Psoas muscle (tissue), 8 donors: Measurements from ENCODE around the gene UQCRFS1. TPM values are rescaled to one million over a fixed set of nuclear protein-coding genes. Genes with fewer than 3 reads are reported as not detected.
"Not testable (repeated sequence)": the region's sequence is repeated elsewhere in the genome, so short reads cannot be mapped to it uniquely, and the experiment has no call there.

Source experiments
- ATAC-seq, 4 donors: fragments of 200-7000 bp; cut with Tn5 transposase; one replicate each; pipeline ENCODE4 v1.9.1; 2020; ENCODE audit warnings: moderate library complexity in 3 of 4, mild to moderate bottlenecking in 2 of 4
- DNase-seq, 2 donors: peaks; one replicate each; pipeline ENCODE4 v3.0.0-alpha.2; 2020
- H3K27ac ChIP-seq: fragments of 200-600 bp; one replicate; pipeline ENCODE4 v1.8.0; 2022
- H3K27me3 ChIP-seq, 3 donors: fragments of 200-600 bp in 1 of 3; one replicate each; pipeline versions ENCODE4 v1.6.1 to v1.8.0; 2013 to 2022; ENCODE audit warnings: low read length in 2 of 3, mild to moderate bottlenecking in 2 of 3, moderate library complexity in 1 of 3; ENCODE audit not compliant: insufficient read depth in 3 of 3
- H3K36me3 ChIP-seq, 2 donors: fragments of 200-600 bp in 1 of 2; one replicate each; pipeline versions ENCODE4 v1.6.1 to v1.8.0; 2013 to 2022; ENCODE audit warnings: low read depth in 1 of 2, mild to moderate bottlenecking in 1 of 2, moderate library complexity in 1 of 2; ENCODE audit not compliant: insufficient read depth in 1 of 2
- H3K4me1 ChIP-seq: fragments of 200-600 bp; one replicate; pipeline ENCODE4 v1.8.0; 2022
- H3K4me3 ChIP-seq: fragments of 200-600 bp; one replicate; pipeline ENCODE4 v1.8.0; 2022; ENCODE audit warnings: mild to moderate bottlenecking
- H3K9me3 ChIP-seq: fragments of 200-600 bp; one replicate; pipeline ENCODE4 v1.8.0; 2022
- WGBS, 3 donors: extraction: QIAGEN DNeasy Blood & Tissue Kit; methylation state at CpG; one replicate each; pipeline versions ENCODE4 v1.1.6 to v1.1.7; 2013; 5-methylcytosine and 5-hydroxymethylcytosine counted together
- intact Hi-C, 2 donors: fragments of 100-400 bp; cut with DNase I; formaldehyde crosslinking; loops; one replicate each; pipeline versions ENCODE4 v1.11.0 to v1.14.2; 2022
- polyA plus RNA-seq, 3 donors: library from polyadenylated mRNA; stranded (reverse); fragments of 200-250 nt; gene quantifications; one replicate each; pipeline ENCODE4 v1.2.3, GENCODE V29; 2013
- total RNA-seq, 4 donors: library from RNA; stranded (reverse); fragmentation: NEBNext Ultra II Directional in 2 of 4; extraction: Animal tissue kit (Norgen Biotek cat#: 25700) in 2 of 4; gene quantifications; one replicate each; pipeline versions ENCODE4 v1.2.1 to v1.2.4, GENCODE V29; 2021 to 2023
- TF ChIP-seq, protein P1 (sequence below): fragments of 200-600 bp; IDR thresholded peaks from one replicate; pipeline ENCODE4 v1.8.0; 2022; ENCODE audit warnings: antibody characterized with exemption
- donor health status: healthy with polysubstance abuse.
- donor health status: DM: no; HTN: no; CAD: no; lungs with moderate emphysema.
- donor health status: Bipolar disorder and iron deficiency.
- donor health status: healthy.
- donor health status: DM: yes; HTN: yes; CAD: no.
- donor health status: DM: no; HTN: no; CAD: no.
- donor health status: DM: no; HTN: no; CAD: no.
- donor health status: DM: yes; HTN: yes; CAD: no.

The UQCRFS1 gene
- total and polyA plus RNA-seq, 7 donors = 102 to 208 (median 108) TPM

GRCh38 chr19:29212356-29212647, 649 bp downstream of the UQCRFS1 start:
- no peak for DNase-seq
- WGBS, 3 donors = 0 to 1% (median 0%) methylated on average over 7 of the region's 7 CpGs
- Histone ChIP-seq H3K4me3 (peak overlapping the region; percentile 76), H3K9me3 (no peaks in the 10 kb centered on the region), H3K36me3 (peaks cover 0 to 6% of the 10 kb centered on the region in 2 donors), H3K27ac (peak overlapping the region; percentile 91), H3K4me1 (peaks cover 25% of the 10 kb centered on the region), H3K27me3 (no peaks in the 10 kb centered on the region)
- intact Hi-C loops = loop anchor here in 1 of 2 donors (5.0 kb wide), 1 partner anchor 45 kb away; no protein-coding TSS in a partner anchor
- ATAC-seq = no peak
- TF ChIP-seq, protein P1, sequence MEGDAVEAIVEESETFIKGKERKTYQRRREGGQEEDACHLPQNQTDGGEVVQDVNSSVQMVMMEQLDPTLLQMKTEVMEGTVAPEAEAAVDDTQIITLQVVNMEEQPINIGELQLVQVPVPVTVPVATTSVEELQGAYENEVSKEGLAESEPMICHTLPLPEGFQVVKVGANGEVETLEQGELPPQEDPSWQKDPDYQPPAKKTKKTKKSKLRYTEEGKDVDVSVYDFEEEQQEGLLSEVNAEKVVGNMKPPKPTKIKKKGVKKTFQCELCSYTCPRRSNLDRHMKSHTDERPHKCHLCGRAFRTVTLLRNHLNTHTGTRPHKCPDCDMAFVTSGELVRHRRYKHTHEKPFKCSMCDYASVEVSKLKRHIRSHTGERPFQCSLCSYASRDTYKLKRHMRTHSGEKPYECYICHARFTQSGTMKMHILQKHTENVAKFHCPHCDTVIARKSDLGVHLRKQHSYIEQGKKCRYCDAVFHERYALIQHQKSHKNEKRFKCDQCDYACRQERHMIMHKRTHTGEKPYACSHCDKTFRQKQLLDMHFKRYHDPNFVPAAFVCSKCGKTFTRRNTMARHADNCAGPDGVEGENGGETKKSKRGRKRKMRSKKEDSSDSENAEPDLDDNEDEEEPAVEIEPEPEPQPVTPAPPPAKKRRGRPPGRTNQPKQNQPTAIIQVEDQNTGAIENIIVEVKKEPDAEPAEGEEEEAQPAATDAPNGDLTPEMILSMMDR = no peak

DNA sequence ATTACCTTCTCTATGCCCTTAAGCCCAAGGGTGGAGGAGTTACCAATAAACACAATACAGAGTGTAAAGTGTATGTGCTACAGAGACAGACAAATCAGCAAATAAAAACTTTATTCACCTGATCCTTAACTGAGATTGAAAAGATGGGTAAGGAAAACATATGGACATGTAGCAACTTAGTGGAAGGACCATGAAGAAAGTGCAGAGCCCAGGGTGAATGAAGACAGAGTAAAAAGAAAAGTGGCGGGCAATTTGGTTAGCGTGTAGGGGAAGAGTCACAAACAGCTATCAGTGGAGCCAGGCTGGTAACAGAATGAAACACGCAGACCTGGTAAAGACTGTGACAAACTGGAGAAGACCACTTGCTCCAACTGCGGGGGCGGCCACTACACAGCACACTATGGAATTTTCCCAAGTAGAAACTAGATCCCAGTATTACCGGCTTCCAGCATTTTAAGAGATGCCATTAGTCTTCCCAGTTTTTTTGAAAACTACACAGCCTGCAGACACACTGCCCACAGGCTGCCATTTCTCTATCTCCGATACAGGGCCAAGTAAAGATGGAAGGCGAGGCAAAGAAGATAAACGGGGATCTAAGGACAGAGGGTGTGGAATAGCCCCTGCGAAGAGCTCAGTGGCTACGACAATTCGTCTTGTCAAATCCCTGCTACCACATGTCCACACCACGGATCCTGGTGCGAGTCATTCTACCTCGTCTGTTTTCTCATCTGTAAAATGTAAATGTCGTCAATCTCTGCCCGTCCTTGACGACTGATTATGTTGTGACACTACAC, 1.2 kb downstream of the UQCRFS1 start:
- TF ChIP-seq, protein P1 = no peak
- 19 to 25% (median 20%) methylated on average over 18 of the region's 18 CpGs for WGBS, 3 donors
- peak overlapping the region; percentile 91 for H3K27ac ChIP-seq
- H3K9me3 ChIP-seq = no peaks in the 10 kb centered on the region
- no peaks in the 10 kb centered on the region for H3K27me3 ChIP-seq
- H3K4me3 ChIP-seq = peak overlapping the region; percentile 76
- peaks cover 29% of the 10 kb centered on the region for H3K4me1 ChIP-seq
- DNase-seq (no peak), ATAC-seq (peak; percentile 9 to 26 (median 20))
- intact Hi-C loops = loop anchor here in 1 of 2 donors (5.0 kb wide), 1 partner anchor 46 kb away; no protein-coding TSS in a partner anchor
- H3K36me3 ChIP-seq = peaks cover 2 to 11% of the 10 kb centered on the region in 2 donors

- H3K9me3 ChIP-seq, ATAC-seq, H3K27ac ChIP-seq, H3K27me3 ChIP-seq, DNase-seq: not testable (repeated sequence)
- Histone ChIP-seq H3K4me3 (peak overlapping the region; percentile 76), H3K4me1 (peaks cover 32% of the 10 kb centered on the region), H3K36me3 (peaks cover 7 to 18% of the 10 kb centered on the region in 2 donors)
- intact Hi-C loops = loop anchor here in 1 of 2 donors (5.0 kb wide), 1 partner anchor 46 kb away; no protein-coding TSS in a partner anchor
- 96 to 100% (median 98%) methylated on average over 2 of the region's 3 CpGs for WGBS, 3 donors
Measured at GRCh38 chr19:29211041-29211440, 1.9 kb downstream of the UQCRFS1 start.

DNA sequence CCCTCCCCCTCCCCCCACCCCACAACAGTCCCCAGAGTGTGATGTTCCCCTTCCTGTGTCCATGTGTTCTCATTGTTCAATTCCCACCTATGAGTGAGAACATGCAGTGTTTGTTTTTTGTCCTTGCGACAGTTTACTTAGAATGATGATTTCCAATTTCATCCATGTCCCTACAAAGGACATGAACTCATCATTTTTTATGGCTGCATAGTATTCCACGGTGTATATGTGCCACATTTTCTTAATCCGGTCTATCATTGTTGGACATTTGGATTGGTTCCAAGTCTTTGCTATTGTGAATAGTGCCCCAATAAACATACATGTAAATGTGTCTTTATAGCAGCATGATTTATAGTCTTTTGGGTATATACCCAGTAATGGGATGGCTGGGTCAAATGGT, 2.4 kb downstream of the UQCRFS1 start:
- H3K9me3 ChIP-seq, DNase-seq, H3K27me3 ChIP-seq, ATAC-seq, H3K4me3 ChIP-seq, H3K27ac ChIP-seq: not testable (repeated sequence)
- 81 to 96% (median 88%) methylated on average over 3 of the region's 3 CpGs for WGBS, 3 donors
- intact Hi-C loops = loop anchor here in 1 of 2 donors (5.0 kb wide), 1 partner anchor 47 kb away; no protein-coding TSS in a partner anchor
- peaks cover 7 to 19% of the 10 kb centered on the region in 2 donors for H3K36me3 ChIP-seq
- H3K4me1 ChIP-seq = peaks cover 32% of the 10 kb centered on the region

DNA sequence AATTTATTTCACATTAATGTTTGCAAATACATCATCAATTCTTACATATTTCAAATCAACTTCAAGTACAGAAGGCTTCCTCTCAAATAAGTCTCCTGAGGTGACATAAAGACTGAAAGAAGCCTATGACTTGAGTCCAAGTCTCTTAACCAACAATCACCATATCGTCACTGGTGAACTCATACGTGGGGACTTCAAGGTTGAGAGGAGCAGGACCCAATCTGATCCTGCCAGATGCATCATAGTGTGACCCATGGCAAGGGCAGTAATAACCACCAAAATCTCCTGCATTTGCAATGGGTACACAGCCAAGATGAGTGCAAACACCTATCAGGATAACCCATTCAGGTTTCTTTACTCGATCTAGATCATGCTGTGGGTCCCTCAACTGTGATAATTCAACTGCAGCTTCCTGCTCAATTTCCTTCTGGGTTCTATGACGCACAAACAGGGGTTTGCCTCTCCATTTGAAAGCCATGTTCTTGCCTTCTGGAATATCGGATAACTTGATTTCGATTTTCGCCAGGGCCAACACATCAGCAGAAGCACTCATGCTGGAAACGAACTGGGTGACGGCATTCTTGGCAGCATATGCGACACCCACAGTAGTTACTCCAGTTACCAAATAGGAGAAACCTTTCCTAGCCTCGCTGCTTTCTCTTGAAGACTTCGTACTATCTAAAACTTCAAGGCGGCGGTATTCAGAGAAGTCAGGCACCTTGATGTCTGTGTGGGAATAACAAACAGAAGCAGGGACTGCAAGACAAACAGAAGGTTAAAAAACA, 5.4 kb downstream of the UQCRFS1 start:
- H3K27me3 ChIP-seq, intact Hi-C loops, DNase-seq, H3K9me3 ChIP-seq: not testable (repeated sequence)
- Histone ChIP-seq H3K4me1 (peaks cover 44% of the 10 kb centered on the region), H3K36me3 (peaks cover 7 to 19% of the 10 kb centered on the region in 2 donors), H3K27ac (peak overlapping the region; percentile 78), H3K4me3 (peak overlapping the region; percentile 36)
- 39 to 61% (median 52%) methylated on average over 11 to 14 of the region's 14 CpGs for WGBS, 3 donors
- ATAC-seq = peak; percentile 57 to 71 (median 65)

GRCh38 chr19:29206453-29206852, 6.5 kb downstream of the UQCRFS1 start:
- ATAC-seq = no peak
- intact Hi-C loops = no loop called here
- no peak for DNase-seq
- H3K9me3 ChIP-seq = no peaks in the 10 kb centered on the region
- H3K4me1 ChIP-seq = peaks cover 42% of the 10 kb centered on the region
- no peaks in the 10 kb centered on the region for H3K27me3 ChIP-seq
- H3K27ac ChIP-seq = peak overlapping the region; percentile 78
- H3K36me3 ChIP-seq = peaks cover 7 to 19% of the 10 kb centered on the region in 2 donors
- 79 to 88% (median 83%) methylated on average over 3 of the region's 3 CpGs for WGBS, 3 donors
- H3K4me3 ChIP-seq = no peak overlapping the region
- TF ChIP-seq, protein P1 = no peak
